ENCODE results near the gene COX5B.
"Not testable (repeated sequence)": the region's sequence is repeated elsewhere in the genome, so short reads cannot be mapped to it uniquely, and the experiment has no call there.

Gene COX5B

DNA sequence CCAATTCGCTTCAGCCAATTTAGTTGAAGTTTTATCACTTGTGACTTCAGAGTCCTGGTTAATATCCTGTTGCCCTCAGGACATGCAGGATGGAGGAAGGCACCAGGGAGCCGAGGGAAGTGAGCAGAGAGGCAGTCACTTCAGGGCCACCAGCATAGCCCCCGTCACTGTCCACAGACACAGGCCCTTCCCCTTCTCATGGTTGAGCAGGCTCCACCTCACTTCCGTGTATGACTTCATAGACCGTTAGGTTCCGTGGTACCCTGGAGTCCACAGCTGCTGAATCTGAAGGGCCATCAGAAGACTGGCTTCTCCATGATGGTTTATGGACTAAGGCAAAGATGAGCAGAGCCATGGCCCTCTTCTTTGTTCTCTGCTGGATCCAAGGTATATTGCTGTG is 23.6 kb downstream of the COX5B start, which contains the start of gene C2orf92:
C2orf92 (plus strand) TSS at position 266 of the 400 bp plus-strand sequence; CDS start at position 342, 76 bp downstream.
- no peaks in the 10 kb centered on the region for H3K27me3 ChIP-seq (ENCODE audit: control insufficient read depth, insufficient read depth, low read length)

GRCh38 chr2:97670471-97670870 is 24.6 kb downstream of the COX5B start:
- Histone ChIP-seq H3K4me3 (ENCODE audit: low read length) (no peak overlapping the region), H3K27ac (ENCODE audit: low read depth, low read length) (no peak overlapping the region), H3K4me1 (ENCODE audit: control insufficient read depth, insufficient read depth, low read length) (no peaks in the 10 kb centered on the region), H3K36me3 (ENCODE audit: control insufficient read depth, insufficient read depth, low read length) (no peaks in the 10 kb centered on the region), H3K9ac (ENCODE audit: low read length) (no peak overlapping the region), H3K27me3 (ENCODE audit: control insufficient read depth, insufficient read depth, low read length) (no peaks in the 10 kb centered on the region)

More for the DNA sequence above, 23.6 kb downstream of the COX5B start, which contains the start of gene C2orf92:
- Histone ChIP-seq H3K9ac (ENCODE audit: low read length) (no peak within 1 kb of the TSS), H3K4me3 (ENCODE audit: low read length) (no peak within 1 kb of the TSS), H3K4me1 (ENCODE audit: control insufficient read depth, insufficient read depth, low read length) (no peaks in the 10 kb centered on the region), H3K27ac (ENCODE audit: low read depth, low read length) (no peak within 1 kb of the TSS), H3K36me3 (ENCODE audit: control insufficient read depth, insufficient read depth, low read length) (no peaks in the 10 kb centered on the region)

DNA sequence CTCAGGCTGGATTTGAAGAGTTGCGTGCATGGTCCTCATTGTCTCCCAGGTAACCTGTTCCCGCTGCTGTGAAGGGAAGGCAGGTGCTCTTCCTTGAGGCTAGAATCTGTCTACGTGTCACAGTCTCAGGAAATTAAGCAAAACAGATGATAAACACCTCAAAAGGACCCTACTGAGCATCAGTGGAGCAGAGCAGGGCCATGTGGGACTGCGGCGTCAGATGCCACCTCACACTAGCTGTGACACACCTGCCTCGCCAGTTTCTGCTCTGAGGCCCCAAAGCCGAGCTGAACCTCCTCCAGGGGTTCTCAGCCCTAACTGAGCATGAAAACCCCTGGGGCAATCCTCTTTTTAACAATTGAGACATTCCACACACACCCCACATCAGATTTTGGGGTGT is 25.7 kb downstream of the COX5B start:
- H3K9ac ChIP-seq (ENCODE audit: low read length): no peak overlapping the region
- H3K36me3 ChIP-seq (ENCODE audit: control insufficient read depth, insufficient read depth, low read length): no peaks in the 10 kb centered on the region
- no peak overlapping the region for H3K4me3 ChIP-seq (ENCODE audit: low read length)
- H3K27ac ChIP-seq (ENCODE audit: low read depth, low read length): no peak overlapping the region
- H3K4me1 ChIP-seq (ENCODE audit: control insufficient read depth, insufficient read depth, low read length): no peaks in the 10 kb centered on the region
- H3K27me3 ChIP-seq (ENCODE audit: control insufficient read depth, insufficient read depth, low read length): no peaks in the 10 kb centered on the region

DNA sequence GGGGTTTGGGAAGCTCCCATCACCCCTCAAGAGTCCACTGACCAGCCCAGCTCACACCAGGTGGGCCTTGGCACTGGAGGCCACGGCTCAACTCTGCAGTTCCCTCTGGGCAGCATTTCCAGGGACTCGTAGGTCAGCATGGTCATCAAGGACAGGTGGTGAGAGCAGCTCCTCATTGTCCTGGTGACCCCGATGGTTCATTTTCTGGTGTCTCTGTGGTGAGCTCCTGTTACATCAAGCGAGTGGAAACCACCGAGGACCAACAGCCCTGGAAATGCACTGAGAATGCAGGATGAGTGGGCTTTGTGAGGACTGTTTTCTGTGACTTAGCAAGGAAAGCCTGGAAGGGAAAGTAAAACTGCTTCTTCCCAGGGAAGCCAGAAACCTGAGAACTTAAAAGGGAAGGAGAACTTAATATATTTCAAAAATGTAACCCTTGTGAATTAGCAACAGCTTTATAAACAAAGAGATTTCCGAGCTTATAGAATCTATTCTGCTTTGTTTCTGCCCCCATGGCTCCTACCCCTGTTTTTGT is 26.8 kb downstream of the COX5B start:
- not testable (repeated sequence) for H3K9ac ChIP-seq (ENCODE audit: low read length); H3K27me3 ChIP-seq (ENCODE audit: control insufficient read depth, insufficient read depth, low read length); H3K27ac ChIP-seq (ENCODE audit: low read depth, low read length); H3K36me3 ChIP-seq (ENCODE audit: control insufficient read depth, insufficient read depth, low read length); H3K4me3 ChIP-seq (ENCODE audit: low read length); H3K4me1 ChIP-seq (ENCODE audit: control insufficient read depth, insufficient read depth, low read length)

DNA sequence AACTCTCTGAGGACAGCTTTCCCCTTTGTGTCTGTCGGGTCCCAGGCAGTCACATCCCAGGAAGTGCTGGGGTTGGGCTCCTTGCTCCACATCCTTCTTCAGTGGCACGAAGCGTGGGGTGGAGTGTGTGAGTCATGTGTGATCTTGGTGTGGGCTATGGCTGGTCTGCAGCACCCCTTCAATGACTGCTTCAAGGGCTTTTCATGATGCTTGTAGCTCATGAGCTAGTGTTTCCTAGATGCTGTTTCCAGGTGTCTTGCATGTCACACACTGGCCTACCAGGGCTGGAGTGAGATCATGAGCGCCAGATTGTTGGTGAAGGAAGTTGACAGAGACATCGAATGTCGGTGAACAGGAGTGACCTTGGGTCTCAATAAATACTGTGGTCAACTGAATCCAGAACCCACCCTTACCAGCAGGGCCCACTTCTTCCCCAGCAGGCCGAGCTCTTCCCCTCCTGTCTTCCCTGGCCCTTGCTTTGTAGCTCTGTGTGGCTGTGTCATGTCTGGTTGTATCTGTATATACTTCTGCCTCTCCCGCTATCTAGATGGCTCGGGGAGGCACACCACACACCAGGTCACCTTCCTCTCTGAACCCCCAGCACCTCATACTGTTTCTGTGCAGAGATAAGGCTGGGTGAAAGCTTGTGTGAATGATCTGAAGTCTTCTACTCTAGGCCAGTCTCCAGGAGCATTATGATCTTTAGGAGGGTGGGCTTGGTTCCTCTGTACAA is 27.5 kb downstream of the COX5B start:
- Histone ChIP-seq H3K27me3 (ENCODE audit: control insufficient read depth, insufficient read depth, low read length) (no peaks in the 10 kb centered on the region), H3K4me1 (ENCODE audit: control insufficient read depth, insufficient read depth, low read length) (no peaks in the 10 kb centered on the region), H3K9ac (ENCODE audit: low read length) (no peak overlapping the region), H3K36me3 (ENCODE audit: control insufficient read depth, insufficient read depth, low read length) (no peaks in the 10 kb centered on the region), H3K4me3 (ENCODE audit: low read length) (no peak overlapping the region), H3K27ac (ENCODE audit: low read depth, low read length) (no peak overlapping the region)

DNA sequence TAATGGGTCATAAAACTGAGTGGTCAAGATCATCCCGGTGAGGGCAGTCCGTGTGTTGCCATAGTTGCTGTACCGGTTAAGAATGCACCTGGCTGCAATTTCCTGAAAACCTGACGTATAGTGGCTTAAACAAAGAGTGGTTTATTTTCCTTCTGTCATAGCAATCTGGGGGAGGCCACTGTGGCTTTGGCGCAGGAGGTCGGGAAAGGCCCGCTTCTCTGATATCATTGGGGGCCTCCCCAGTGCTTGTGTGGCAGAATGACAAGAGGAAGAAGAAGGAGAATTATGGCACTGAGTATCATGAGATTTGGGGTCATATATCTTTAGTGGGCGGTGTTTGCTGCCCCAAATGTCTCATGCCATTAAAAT is 28.0 kb downstream of the COX5B start:
- Histone ChIP-seq H3K27ac (ENCODE audit: low read depth, low read length) (no peak overlapping the region), H3K4me1 (ENCODE audit: control insufficient read depth, insufficient read depth, low read length) (no peaks in the 10 kb centered on the region), H3K4me3 (ENCODE audit: low read length) (no peak overlapping the region), H3K27me3 (ENCODE audit: control insufficient read depth, insufficient read depth, low read length) (no peaks in the 10 kb centered on the region), H3K9ac (ENCODE audit: low read length) (no peak overlapping the region), H3K36me3 (ENCODE audit: control insufficient read depth, insufficient read depth, low read length) (no peaks in the 10 kb centered on the region)

DNA sequence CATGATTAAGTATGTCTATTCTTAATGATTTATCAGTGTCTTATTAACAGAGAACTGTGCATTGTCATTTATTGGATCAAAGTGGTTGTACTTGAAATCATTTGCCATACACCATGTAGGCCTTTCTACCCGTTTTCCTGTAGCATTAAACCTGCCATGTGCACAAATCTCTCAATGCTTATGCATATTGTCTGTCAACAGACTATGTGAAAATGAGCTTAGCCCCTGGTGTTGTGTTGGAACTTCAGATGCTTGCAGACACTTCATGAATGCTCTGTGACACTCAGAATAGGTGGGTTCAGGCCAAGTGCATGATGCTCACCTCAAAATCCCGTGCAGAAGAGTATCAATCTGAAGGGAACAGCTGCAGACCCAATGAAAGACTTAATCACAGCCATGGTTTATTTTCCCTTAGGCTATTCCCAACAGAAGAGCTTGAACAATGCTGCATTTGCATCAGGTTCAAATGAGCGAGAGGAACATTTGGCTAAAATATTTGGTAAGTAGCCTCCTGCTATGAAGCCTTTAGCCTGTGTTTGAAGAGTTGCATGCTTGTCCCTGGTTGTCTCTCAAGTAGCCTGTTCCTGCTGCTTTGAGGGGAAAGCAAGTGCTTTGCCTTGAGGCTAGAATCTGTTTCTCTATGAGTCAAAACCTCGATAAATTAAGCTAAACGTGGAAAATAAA is 29.7 kb downstream of the COX5B start:
- Histone ChIP-seq H3K4me1 (ENCODE audit: control insufficient read depth, insufficient read depth, low read length) (no peaks in the 10 kb centered on the region), H3K4me3 (ENCODE audit: low read length) (no peak overlapping the region), H3K36me3 (ENCODE audit: control insufficient read depth, insufficient read depth, low read length) (no peaks in the 10 kb centered on the region), H3K27ac (ENCODE audit: low read depth, low read length) (no peak overlapping the region), H3K27me3 (ENCODE audit: control insufficient read depth, insufficient read depth, low read length) (no peaks in the 10 kb centered on the region), H3K9ac (ENCODE audit: low read length) (no peak overlapping the region)

DNA sequence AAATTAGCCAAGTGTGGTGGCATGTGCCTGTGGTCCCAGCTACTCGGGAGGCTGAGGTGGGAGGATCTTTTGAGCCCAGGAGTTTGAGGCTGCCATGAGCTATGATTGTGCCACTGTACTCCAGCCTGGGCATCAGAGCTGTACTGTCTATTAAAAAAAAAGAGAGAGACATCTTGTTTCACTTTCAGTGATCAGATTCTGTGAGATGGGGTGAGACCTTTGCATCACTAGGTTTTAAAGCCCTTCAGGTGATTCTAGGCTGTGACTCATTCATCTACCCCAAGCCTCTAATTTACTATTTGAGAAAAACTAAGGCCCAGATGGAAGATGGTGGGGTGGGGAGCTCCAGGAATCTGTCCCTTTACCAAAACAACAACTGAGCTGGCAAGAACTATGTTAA is 30.8 kb downstream of the COX5B start:
- H3K36me3 ChIP-seq (ENCODE audit: control insufficient read depth, insufficient read depth, low read length): no peaks in the 10 kb centered on the region
- H3K4me1 ChIP-seq (ENCODE audit: control insufficient read depth, insufficient read depth, low read length): no peaks in the 10 kb centered on the region
- no peak overlapping the region for H3K27ac ChIP-seq (ENCODE audit: low read depth, low read length)
- H3K27me3 ChIP-seq (ENCODE audit: control insufficient read depth, insufficient read depth, low read length): no peaks in the 10 kb centered on the region
- no peak overlapping the region for H3K4me3 ChIP-seq (ENCODE audit: low read length)
- H3K9ac ChIP-seq (ENCODE audit: low read length): no peak overlapping the region

DNA sequence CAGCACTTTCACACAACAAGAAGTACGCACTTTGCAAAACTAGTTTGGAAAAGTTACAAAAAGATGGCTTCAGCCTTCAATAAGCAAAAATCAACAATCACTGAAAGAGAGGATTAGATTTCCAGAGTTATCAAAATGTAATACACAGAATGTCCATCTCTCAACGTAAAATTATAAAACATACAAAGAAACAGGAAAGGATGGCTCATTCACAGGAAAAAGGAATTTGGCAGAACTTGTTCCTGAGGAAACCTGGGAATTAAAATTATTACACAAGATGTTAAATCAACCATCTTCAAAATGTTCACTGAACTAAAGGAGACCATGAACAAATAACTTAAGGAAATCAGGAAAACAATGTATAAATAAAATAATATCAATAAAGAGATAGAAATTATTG is 31.6 kb downstream of the COX5B start:
- no peaks in the 10 kb centered on the region for H3K36me3 ChIP-seq (ENCODE audit: control insufficient read depth, insufficient read depth, low read length)
- H3K4me3 ChIP-seq (ENCODE audit: low read length): no peak overlapping the region
- H3K27me3 ChIP-seq (ENCODE audit: control insufficient read depth, insufficient read depth, low read length): no peaks in the 10 kb centered on the region
- no peak overlapping the region for H3K9ac ChIP-seq (ENCODE audit: low read length)
- H3K27ac ChIP-seq (ENCODE audit: low read depth, low read length): no peak overlapping the region
- H3K4me1 ChIP-seq (ENCODE audit: control insufficient read depth, insufficient read depth, low read length): no peaks in the 10 kb centered on the region

- no peaks in the 10 kb centered on the region for H3K27me3 ChIP-seq (ENCODE audit: control insufficient read depth, insufficient read depth, low read length)
- no peak overlapping the region for H3K4me3 ChIP-seq (ENCODE audit: low read length)
- no peaks in the 10 kb centered on the region for H3K4me1 ChIP-seq (ENCODE audit: control insufficient read depth, insufficient read depth, low read length)
- no peak overlapping the region for H3K9ac ChIP-seq (ENCODE audit: low read length)
- H3K36me3 ChIP-seq (ENCODE audit: control insufficient read depth, insufficient read depth, low read length): no peaks in the 10 kb centered on the region
- H3K27ac ChIP-seq (ENCODE audit: low read depth, low read length): no peak overlapping the region
Observed at GRCh38 chr2:97678298-97678697, 32.4 kb downstream of the COX5B start.

DNA sequence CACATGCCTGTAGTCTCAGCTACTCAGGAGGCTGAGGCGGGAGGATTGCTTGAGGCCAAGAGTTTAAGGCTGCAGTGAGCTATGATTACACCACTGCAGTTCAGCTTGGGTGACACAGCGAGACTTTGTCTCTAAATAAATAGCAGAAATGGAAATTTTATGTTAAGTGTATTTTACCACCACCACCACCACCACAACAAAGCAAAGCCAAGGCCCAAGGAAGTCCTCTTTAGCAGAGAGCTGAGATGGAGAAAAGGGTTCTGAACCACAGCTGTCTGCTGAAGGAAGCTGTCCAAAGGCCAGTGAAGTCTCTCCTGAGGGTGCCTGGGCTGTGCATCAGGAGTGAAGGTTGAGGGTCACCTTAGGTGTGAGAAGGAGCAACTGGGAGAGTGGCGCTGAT is 41.4 kb downstream of the COX5B start:
- not testable (repeated sequence) for H3K36me3 ChIP-seq (ENCODE audit: control insufficient read depth, insufficient read depth, low read length); H3K27ac ChIP-seq (ENCODE audit: low read depth, low read length); H3K4me1 ChIP-seq (ENCODE audit: control insufficient read depth, insufficient read depth, low read length); H3K4me3 ChIP-seq (ENCODE audit: low read length); H3K27me3 ChIP-seq (ENCODE audit: control insufficient read depth, insufficient read depth, low read length); H3K9ac ChIP-seq (ENCODE audit: low read length)

DNA sequence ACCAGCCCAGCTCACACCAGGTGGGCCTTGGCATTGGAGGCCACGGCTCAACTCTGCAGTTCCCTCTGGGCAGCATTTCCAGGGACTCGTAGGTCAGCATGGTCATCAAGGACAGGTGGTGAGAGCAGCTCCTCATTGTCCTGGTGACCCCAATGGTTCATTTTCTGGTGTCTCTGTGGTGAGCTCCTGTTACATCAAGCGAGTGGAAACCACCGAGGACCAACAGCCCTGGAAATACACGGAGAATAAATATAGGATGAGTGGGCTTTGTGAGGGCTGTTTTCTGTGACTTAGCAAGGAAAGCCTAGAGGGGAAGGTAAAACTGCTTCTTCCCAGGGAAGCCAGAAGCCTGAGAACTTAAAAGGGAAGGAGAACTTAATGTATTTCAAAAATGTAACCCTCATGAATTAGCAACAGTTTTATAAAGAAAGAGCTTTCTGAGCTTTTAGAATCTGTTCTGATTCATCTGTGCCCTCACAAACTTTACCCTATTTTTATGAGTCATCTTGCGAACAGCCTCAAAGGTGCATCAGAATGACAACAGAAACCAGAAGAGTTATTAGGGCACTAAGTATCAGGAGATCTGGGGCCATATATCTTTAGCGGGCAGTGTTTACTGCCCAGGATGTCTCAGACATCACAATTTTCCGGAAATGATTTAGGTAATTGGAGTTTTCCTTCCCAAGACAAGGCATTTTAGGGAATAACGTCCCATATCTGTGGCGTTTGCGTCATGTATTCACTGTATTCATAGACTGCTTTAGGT is 42.4 kb downstream of the COX5B start:
- Histone ChIP-seq H3K36me3 (ENCODE audit: control insufficient read depth, insufficient read depth, low read length) (no peaks in the 10 kb centered on the region), H3K27ac (ENCODE audit: low read depth, low read length) (no peak overlapping the region), H3K4me3 (ENCODE audit: low read length) (no peak overlapping the region), H3K27me3 (ENCODE audit: control insufficient read depth, insufficient read depth, low read length) (no peaks in the 10 kb centered on the region), H3K9ac (ENCODE audit: low read length) (no peak overlapping the region), H3K4me1 (ENCODE audit: control insufficient read depth, insufficient read depth, low read length) (no peaks in the 10 kb centered on the region)
